ENCODE results near the gene KIF6.

KIF6 gene

DNA sequence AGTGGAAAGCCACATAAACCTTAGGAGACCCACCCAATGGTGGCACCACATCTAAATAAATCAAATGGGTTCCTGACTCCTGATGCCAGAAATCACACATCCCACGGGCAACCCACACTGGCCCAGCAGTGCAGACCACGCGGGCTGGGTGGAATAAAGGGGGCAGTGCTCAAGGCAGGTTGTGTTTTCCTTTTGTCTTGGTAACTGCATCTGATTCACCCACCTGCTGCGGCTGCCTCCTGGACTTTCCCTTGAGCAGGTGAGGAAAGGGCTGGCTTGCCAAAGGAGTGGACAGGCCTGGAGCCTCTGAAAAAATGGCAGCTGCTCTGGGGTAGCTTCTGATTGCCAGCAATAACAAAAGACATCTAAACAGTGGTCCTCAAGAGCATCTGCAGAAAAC is 283.2 kb downstream of the KIF6 start:
- DNase-seq = no peak

DNA sequence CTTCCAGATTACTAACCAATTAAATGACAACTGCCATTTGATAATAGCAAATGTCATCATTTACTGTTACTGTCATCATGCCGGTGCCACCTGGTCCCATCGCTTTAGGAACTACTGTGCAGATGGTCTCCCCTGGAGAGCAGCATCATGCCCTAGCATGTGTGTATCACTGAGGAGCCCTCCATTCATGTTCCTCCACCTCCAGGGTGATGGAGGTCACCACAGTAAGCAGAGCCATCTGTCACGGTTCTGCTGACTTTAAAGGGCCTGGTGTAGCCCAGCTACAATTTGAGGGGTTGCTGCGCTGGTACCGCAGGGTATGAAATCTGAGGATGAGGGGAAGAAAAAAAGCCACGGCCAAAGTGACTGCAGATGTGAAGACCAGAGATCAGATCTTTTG is 283.9 kb downstream of the KIF6 start:
- no peak for DNase-seq

DNA sequence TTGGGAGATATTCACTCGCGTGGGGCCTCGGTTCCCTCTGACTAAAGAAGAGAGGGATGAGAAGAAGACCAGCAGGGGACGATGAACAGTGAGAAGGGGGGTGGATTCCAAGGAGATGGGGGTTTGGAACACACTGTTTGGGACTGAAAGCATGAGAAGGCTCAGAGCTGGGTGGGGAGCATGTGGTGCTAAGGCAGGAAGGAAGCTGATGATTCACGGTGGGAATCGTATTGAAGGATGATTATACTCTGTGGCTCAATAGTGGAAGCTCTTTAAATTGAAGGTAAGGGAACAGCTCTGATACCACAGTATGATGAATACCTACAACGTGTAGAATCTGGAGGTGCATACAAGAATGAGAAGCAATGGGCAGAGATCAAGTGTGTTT is 285.2 kb downstream of the KIF6 start:
- no peak for DNase-seq

DNA sequence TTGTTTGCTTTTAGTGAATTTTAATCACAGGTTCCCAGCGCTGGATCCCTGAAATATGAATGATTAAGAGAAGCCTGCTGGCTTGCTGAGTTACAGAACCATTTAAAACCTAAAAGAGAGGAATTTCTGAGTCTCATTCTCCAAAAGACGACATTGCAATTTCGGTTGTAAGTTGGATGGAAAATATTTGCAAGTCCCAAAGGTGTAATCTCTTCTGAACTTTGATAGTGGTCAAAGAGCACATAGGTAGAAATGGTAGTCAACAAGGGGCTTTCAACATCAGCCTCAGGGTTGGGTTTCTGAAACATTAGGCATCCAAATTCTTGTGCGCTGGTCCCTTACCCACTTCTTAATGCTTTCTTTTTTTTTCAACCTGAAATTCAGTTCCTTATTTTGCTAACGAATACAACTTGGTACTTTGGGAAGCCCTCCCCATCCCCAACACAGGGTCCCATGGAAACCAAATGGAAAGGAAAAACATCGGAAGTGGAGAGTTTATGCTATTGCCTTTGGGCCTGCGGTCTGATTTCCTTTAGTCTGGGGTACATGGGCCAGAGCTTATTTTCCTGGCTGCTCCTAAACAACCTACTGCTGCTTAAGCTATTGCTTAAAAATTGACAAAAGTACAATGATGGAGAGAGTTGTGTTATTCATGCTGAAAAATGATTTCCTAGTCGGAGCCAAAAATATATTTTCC is 285.7 kb downstream of the KIF6 start:
- DNase-seq = no peak

DNA sequence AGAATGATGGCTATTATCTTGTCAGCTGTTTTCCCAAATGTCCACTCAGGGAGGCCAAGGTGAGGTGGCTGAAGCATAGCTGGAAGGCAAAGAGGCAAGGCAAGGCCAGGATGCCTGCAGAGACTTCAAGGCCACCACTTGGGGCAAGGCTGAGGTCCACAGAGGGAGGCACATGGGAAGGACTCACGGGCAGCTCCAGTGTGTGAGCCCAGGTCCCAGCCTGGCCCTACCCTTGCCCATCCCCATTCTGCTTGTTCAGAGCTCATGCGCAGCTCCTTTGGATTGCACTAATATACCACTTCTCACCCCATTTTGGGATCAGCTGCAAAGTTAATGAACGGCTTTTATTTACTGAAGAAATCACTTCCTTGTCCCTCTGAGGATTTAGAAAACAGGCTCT is 291.6 kb downstream of the KIF6 start:
- no peak for DNase-seq

DNA sequence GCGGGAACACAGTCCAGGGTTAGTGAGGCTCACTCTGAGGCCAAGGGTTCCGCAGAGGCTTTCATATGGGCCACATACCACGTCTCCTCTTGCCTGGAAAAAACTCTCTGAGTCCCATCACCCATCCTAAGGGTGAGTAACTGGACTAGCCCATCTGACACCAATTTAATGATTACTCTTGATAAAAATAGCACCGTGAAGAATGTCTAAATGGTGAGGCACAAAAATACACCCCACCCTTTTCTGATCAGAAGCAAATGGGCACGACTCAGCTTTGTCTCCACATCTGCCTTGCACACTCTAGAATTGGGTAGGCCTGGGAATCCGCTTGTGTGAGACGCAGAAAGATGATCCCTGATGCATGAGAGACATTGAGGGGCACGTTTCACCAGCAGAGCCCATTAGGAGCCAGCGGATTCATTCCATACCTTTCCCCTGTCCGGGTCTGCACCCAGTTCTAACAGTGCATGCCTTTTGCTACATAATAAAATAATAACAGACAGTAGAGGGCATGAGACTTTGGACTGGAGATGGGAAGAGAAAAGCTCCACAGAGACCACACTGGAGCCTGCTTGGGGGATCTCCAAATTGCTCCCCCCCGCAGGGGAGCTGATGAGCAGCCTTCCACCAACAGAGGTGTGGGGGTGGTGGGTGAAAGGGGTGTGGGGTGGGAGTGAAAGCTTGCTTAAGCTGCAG is 292.7 kb downstream of the KIF6 start:
- DNase-seq = no peak

DNA sequence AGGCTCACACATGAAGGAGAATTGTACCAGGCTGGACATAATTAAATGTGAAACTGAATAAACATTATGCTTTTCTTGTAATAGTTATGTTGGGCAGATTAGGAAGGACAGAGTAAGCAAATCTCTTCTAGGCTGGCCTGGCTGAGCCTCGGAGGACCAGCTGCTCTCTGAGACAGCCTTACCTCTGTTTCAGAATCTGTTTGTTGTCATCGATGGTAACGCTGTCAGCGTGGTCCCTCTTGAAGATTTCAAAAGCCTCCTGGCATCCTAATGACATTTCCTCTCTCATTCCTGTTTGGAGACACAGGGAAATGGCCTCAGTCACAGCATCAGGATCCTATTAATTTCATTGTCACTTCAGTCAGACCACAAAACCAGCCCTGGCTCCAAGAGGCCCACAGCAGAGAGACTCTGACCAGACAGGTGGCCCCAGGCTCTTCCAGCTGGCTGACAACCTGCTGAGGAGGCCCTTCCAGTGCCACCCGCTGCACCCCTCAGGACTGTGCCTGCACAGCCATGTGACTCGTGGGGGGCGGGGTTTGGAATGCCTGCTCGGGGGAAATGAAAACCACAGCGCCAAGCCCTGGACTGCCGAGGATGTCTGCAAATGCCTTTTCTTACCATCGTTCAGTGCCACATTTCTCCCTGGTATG is 294.2 kb downstream of the KIF6 start:
- no peak for DNase-seq

DNA sequence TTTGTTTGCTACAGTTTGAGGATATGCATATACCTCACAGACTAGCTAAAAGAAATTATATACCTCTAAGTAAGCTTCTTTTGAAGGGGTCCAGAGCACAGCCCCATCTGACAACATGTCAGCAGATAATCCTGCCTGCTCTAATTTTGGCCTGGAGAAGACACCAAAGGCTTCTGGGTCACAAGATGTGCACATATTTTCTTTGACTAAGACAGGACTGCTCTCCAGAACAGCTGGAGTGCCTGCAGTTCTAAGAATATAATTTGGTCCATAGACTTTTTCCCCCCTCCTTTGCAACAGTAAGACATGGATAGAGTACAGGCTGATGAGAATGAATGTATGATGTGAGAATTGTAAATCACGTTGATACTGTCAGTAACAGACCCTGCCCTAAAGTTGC is 294.8 kb downstream of the KIF6 start:
- DNase-seq = no peak

DNA sequence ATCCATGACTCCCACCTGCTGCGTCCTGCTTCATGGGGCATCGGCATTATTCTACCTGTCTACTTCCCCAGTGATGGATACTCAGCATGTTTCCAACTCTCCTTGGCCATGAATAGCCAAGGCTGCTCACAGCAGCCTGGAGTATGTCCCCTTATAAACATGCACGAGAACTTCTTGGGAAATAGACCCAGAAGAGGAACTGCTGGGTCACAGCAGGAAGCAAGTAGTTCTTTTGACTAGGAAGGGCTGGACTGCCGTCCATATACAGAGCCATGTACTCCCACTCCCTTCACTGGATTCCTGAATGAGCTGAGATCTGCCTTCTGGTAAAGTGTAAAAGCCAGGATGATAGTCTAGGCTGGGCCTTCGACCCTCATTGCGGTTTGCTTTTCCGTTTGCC is 296.4 kb downstream of the KIF6 start:
- no peak for DNase-seq

DNA sequence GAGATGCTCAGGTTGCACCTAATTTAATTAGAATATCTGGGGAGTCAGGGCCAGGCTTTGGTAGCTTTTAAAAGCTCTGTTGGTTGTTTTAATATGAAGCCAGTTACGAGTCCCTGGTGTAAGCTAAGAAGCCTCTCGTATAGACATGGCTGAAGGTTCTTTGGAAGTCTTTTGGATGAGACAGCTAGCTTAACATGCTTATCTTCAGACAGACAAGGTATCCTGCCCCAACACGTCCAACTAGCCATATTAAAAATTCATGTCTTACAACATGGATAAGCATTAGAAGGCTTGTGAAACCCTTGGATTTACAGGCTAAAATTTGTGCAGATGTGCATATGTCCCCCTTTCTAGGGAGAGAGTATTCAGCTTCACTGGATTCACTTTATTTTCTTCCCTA is 297.1 kb downstream of the KIF6 start:
- DNase-seq = no peak

DNA sequence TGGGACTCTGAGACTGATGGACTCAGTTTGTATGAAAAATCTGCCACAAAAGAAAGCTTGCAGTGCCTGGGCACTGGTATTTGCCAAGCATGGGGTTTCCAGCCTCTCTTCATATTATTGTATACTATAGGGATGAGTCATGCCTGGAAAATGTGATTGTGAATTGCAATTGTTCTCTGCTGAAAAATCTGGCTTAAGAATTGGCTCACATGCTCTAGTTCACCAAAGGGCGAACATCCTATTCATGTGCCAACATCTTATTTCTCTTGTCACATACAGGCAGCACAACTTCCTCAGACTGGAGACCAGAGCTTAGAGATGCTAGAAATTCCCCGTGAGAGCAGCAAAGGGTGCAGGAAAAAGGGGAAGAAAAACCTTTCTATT is 299.1 kb downstream of the KIF6 start:
- DNase-seq = no peak

DNA sequence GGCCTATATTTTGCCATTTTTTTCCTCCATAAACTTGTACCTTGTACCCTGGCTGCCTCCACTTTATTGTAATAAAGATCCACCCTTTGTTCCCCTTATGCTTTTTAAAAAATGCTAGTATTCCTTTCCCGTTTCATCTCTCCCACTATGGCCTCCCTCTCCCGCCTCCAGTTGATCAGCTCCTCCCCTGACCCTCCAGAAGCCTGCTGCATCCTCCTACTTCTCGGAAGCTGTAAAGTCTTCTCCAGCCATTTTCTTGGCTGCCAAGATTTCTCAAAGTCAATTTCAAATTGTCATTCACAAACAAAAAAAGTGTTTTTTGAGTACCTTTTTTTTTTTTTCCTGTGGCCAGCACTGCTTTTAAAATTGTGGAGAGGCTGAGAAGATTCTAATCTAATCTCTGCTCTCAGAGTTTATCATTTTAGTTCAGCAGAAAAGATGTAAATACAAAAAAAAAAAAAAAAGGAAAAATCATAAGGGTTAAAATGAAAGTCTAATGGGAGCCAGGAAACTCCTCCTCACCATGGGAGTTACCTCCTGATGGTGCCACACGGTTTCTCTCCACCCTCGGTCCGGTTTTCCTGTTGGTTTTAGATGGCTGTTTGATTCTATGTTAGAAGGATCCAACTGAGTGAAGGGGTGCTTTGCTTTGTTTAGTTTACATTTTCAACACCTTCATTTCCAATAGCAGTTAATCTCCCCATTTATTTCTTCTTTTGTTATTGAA is 299.7 kb downstream of the KIF6 start:
- DNase-seq = no peak

DNA sequence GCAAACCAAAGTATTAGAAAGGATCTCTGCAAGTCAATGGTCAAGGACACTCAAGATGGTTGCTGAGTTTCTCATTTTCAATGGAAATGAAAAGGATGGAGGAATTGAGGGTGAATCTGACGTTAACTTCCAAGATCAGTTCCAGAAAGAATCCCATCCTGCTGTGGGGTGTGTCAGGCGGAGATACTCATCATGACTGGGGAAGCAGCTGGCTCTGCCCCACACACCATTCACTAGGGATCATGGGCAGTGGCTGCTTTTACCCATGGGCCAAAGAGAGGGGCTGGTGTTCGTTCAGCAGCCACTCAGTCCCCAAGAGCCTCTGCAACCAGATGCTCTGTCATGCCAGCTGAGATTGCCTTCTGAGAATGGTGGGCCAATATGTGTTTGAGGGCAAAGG is 300.4 kb downstream of the KIF6 start:
- DNase-seq = no peak

DNA sequence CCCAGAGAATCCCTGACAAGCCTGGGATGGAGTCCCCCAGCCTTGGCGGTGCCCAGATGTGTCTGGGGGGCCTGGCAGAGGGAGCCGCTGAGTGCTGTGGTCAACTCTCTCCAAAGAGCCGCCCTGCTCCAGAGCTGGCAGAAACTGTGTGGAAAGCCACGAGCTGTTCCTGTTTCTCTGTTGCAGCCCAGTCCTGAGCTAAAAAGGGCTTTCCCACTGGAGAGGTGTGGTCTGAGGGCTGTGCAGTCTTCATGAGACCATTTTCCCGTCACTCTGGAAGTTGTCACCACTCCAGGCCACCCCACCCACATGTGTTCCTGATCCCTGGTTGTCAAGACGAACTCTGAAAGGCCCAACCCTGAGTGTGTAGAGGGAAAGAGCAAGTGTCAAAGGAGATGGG is 303.0 kb downstream of the KIF6 start:
- no peak for DNase-seq

DNA sequence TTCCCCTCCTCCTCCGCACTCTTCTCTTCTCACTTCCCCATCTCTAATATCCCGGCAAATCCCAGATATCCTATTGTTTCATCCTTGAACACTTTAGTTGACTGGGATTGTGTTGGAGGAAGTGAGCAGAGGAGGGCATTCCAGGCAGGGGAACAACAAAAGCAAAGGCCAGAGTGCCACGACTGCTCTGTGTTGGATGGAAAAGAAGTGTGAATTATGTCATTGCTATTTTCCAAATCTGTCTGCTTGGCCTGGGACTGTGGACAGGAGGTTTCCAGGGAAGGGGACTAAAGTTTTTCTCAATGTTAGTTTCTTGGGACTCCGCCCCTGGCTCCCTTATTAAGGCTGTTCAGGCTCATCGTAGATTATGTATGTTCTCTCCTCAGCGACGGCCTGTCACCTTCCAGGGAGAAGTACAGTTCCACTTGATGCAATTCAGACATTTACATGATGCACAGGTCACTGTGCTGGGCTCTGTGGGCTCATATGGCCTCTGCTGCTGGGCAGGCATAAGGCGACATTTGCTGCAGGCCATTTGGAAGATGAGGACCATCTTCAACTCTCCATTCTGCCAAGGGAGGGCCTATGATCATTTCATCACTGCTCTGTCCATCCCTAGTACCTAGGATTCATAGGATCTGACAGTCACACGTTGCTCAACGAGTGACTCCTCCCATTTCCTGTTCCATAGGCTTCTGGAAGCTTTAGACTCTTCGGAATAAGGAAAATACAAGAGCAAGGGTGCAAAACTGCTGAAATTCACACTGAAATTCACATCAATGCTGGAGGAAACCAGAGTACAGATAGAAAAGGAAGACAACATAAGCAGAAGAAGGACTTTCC is 303.6 kb downstream of the KIF6 start:
- DNase-seq = no peak

DNA sequence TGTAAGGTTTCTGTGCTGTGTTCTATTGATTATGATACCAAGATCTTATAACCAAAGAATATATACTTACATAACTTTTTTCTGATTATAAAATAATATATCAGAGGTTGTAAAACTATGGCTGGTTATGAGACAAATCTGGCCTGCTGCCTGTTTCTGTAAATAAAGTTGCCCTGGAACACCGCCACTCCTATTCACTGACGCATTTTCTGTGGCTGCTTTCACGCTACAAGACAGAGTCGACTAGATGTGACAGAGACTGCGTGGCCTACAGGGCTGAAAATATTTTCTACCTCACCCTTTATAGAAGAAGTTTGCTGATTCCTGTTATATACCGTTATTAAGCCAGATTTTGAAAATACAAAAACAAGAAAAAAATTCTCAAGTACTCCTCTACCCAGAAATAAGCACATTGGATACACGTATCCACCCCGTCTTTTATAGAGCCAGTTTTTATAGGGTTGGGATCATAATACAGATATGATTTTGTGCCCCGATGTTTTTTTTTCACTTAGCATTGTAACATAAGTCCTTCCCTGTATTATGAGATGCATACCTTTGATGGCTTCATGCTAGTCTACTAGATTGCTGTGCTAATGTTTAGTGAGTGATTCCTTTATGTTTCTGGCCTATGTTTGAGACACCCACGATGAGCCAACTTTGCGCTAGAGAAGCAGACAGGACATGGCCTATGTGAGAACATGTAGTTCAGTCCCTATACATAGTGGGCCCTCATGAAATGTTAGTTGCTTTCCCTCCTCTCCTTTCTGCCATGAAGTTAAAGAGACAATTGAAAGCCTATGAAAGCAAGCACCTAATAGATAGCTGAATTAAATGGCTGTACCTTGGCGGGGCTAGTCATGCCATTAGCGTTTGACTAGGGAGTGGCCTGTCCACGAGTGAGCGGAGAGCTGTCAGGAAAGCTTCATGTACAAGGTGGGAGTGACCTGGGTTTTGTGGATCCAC is 304.6 kb downstream of the KIF6 start:
- DNase-seq = no peak

DNA sequence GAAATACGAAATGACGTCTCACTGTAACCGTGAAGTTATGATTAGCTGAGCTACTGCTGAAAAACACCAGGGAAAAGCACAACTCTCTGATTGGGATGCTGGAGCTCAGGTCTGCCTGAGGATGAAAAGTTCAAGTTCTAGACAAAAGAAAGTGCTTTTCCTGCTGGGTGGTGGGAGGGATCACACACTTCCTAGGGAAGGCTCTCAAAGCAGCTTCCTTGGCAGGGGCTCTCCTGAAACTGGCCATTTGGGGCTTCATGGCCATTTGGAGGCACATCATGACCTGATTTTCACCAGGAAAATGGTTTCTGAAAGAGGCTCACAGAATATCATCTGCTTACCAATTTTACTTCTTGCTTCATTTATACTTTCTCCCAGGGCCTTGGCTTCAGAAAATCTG is 305.6 kb downstream of the KIF6 start:
- DNase-seq = no peak

DNA sequence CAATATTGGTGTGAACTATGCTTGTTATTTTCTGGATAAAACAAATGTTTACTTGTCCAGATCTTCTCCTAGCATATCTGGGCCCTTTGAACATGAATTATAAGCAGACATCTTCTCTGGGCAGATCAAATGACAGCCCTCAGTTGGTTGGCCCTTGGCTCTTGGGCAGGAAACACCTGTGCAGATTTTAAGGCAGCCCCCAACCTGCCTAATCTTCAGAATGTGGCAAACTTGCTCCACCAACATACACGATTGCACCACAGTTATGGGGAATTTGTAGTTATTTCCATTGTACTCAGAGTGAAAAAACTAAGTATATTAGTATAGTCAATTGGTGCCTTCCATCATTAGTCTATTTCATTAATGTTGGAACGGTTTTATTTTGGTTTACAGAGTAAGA is 307.8 kb downstream of the KIF6 start:
- DNase-seq = no peak

DNA sequence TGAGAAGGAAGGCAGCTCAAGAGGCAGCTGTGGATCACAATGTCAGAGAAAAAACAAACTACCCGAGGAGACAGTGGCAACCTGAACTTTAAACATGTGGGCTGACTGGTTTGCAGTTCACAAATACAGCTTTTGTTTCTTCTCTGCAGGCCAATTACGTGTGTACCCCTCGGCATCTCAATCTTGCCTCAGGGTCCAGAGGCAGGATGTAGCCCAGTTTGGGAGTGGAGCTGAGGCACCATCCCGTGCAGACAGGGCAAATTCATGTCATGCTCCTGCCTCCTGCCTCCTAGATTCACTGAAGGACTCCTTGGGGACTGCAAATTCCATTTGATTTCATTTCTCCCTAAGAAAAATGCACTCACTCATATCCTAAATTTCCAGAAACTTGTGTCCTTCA is 308.5 kb downstream of the KIF6 start:
- DNase-seq = no peak

DNA sequence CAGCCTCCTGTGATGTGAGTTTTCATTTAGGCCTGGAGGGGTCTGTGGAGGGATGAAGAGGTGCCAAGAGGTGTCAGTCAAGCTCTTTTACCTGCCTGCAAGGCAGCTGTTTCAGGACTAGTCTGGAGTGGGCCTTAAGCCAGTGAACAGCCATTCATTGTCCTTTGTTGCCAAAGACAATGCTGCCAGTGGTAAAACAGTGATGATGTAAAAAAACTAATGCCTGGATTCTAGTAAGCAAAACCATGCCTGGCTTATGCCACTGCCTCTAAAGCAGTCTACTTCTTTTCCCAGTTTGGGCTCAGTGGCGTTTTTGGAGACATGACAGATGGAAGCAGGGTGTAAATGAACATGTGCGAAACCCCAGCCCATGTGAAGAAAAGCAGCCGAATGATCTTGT is 309.2 kb downstream of the KIF6 start:
- DNase-seq = no peak

DNA sequence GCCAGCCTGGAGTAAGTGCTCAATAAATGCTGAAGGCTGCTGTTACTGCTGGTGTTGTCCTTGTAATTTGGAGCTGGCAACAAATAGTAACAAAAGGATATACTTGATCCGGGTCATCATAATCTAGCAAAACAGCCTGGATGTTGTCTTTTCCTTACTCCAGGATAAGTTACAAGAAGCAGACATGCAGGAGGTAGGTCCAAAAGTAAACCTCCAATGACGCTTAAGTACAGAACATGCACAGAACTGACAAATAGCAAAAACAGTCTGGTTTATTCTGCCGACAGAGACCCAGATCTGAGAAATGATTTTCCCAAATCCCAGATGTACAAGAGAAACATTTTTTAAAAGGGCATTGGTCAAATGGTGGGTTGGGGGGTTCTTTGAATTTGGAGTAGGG is 309.7 kb downstream of the KIF6 start:
- no peak for DNase-seq

DNA sequence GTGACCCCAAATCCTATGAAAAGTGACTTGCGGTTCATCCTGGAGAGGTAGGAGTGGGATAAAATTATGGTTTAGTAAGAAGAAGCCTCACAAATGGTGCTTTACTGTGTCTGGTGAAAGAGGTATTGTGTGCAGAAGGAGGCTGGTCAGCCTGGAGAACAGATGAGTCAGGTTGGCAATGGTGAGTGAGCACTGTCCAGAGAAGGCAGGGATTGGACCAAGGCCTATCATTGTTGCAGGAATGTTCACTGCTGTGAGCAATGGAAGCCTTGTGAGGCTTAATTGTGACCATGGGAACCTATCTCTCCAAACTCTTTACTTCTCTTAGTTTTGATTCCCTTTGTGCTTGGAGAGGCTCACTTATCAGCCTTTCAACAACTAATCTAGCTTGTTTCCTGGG is 313.7 kb downstream of the KIF6 start:
- no peak for DNase-seq
